ENCODE results near the gene ENHO.
A peak's percentile ranks its signal among the peaks of the same experiment; 100 is the strongest.

The ENHO gene

DNA sequence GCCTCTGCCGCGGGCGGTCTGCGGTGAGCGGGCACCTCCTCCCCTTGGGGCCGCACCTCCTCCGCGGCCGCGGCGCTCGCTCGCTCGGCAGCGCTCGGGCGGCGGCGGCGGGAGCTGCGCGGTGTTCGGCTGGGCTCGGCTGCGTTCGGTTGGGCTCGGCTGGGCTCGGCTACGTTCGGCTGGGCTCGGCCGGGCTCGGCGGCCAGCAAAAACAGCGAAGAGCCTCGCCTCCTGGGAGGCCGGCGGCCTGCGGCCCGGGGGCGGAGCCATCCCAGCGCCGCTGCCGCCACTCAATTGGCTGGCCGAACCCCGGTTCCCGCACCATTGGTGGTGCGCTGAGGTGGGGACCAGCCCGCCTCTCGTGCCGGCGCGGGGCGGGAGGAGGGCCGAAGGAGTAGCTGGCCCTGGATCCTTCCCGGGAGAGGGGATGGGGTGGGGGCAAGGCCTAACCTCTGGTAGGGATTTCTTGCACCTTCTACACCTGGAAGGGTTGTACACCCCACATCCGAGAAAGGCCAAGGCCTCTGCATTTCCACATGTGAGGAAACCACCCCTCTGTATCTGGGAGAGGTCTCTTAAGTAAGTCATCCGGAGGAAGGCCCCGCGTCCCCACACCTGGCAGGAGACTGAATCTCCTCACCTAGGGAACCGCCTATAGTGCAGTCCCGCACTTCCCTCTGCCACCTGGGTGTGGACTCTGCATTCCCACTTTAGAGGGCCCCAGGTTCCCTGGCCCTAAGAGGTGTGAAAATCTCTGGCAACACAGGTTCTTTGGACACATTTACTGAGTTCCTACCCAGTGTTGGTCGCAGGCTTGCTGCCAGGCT is at the start of gene ENHO:
TSS of gene ENHO (minus strand) at position 20 of the 827 bp plus-strand sequence. CDS start 1,295 bp downstream, outside the sequence.
- Histone ChIP-seq H3K27me3 (ENCODE audit: control insufficient read depth in 1 of 2, insufficient read depth in 2 of 2, low read length in 2 of 2) (no peaks in the 10 kb centered on the region), H3K4me3 (ENCODE audit: low read length in 2 of 2) (peak within 1 kb of the TSS; percentile 66 to 67), H3K4me1 (ENCODE audit: control insufficient read depth, insufficient read depth, low read length) (peaks cover 13% of the 10 kb centered on the region), H3K36me3 (ENCODE audit: control insufficient read depth in 2 of 2, insufficient read depth in 2 of 2, low read length in 2 of 2) (no peaks in the 10 kb centered on the region), H3K9ac (ENCODE audit: low read length in 2 of 2) (peak within 1 kb of the TSS; percentile 62 to 76), H3K27ac (ENCODE audit: low read length) (no peak within 1 kb of the TSS), H3K9me3 (ENCODE audit: control insufficient read depth in 2 of 2, low read length in 2 of 2) (no peaks in the 10 kb centered on the region)

DNA sequence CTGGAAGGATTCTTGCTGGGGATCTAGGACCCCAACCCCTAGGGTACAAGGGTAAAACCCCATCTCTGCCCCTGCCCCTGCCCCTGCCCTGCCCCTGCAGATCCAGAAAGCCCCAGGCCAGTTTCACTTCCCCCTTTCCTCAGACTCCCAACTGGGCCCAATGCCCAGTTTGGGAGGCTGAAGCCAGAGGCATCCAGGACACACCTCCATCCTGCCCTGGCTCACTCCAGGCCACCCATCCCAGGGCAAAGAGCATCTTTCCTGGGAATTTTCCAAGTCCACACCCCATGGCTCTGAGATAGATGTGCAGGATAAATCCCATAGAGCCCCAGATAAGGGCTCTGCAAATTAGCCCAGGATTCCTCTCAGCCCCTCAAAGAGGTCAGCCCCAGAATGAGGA is 49.3 kb upstream of the ENHO start:
- H3K27me3 ChIP-seq (ENCODE audit: control insufficient read depth in 1 of 2, insufficient read depth in 2 of 2, low read length in 2 of 2), result peaks cover 14 to 21% of the 10 kb centered on the region in 2 donors
- no peak overlapping the region for H3K4me3 ChIP-seq (ENCODE audit: low read length in 2 of 2)
- no peaks in the 10 kb centered on the region for H3K9me3 ChIP-seq (ENCODE audit: control insufficient read depth in 2 of 2, low read length in 2 of 2)
- no peaks in the 10 kb centered on the region for H3K36me3 ChIP-seq (ENCODE audit: control insufficient read depth in 2 of 2, insufficient read depth in 2 of 2, low read length in 2 of 2)
- H3K9ac ChIP-seq (ENCODE audit: low read length in 2 of 2), result no peak overlapping the region
- no peak overlapping the region for H3K27ac ChIP-seq (ENCODE audit: low read length)
- H3K4me1 ChIP-seq (ENCODE audit: control insufficient read depth, insufficient read depth, low read length), result peaks cover 20% of the 10 kb centered on the region

DNA sequence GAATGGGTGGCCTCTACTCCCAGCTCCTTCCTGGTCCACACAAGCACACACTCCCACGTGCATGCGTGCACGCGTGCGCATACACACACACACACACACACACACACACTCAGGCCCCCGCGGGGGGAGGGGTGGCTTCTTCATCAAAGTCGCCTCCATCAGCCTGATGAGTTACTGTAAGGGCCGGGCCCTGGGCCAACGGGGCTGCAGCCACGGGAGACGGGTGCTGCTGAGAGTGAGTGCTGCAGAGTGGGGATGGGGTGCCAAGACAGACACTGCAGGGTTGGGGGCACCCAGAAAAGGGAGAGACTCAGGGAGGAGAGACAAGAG is 48.7 kb upstream of the ENHO start:
- H3K9me3 ChIP-seq (ENCODE audit: control insufficient read depth in 2 of 2, low read length in 2 of 2), result no peaks in the 10 kb centered on the region
- no peak overlapping the region for H3K27ac ChIP-seq (ENCODE audit: low read length)
- H3K36me3 ChIP-seq (ENCODE audit: control insufficient read depth in 2 of 2, insufficient read depth in 2 of 2, low read length in 2 of 2), result no peaks in the 10 kb centered on the region
- peaks cover 8 to 15% of the 10 kb centered on the region in 2 donors for H3K27me3 ChIP-seq (ENCODE audit: control insufficient read depth in 1 of 2, insufficient read depth in 2 of 2, low read length in 2 of 2)
- H3K4me1 ChIP-seq (ENCODE audit: control insufficient read depth, insufficient read depth, low read length), result peaks cover 20% of the 10 kb centered on the region
- H3K4me3 ChIP-seq (ENCODE audit: low read length in 2 of 2), result no peak overlapping the region
- no peak overlapping the region for H3K9ac ChIP-seq (ENCODE audit: low read length in 2 of 2)

DNA sequence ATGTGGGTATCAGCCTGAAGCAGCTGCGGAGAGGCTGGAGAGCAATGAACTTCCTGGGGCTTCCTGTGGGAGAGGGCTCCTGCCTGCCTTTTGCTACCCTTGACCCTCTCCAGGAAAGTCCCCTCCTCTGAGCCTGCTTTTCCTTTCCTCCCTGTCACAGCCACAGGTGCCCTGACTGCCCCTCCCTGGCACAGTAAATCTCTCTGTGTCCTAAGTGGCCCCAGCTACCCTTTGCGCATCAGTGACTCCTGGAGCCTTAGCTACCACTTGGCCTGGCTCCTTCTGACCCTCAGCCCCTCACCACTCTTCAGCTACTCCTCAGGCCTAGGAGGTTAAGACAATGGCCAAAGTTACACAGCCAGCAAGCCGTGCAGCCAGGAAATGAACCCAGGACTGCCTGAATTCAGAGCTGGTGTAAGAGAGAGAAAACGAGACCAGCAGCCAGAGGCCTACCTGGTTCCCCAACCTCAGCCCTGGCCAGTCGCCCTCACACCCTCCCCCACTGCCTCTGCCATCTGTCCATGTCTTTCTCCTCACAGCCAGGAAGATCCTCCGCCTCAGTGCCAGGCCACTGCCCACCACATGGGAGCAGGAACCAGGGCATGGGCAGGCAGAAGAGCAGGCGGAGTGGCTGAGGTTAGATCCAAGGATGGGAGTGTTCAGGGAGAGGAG is 48.2 kb upstream of the ENHO start:
- Histone ChIP-seq H3K9ac (ENCODE audit: low read length in 2 of 2) (no peak overlapping the region), H3K9me3 (ENCODE audit: control insufficient read depth in 2 of 2, low read length in 2 of 2) (no peaks in the 10 kb centered on the region), H3K36me3 (ENCODE audit: control insufficient read depth in 2 of 2, insufficient read depth in 2 of 2, low read length in 2 of 2) (no peaks in the 10 kb centered on the region), H3K27ac (ENCODE audit: low read length) (no peak overlapping the region), H3K27me3 (ENCODE audit: control insufficient read depth in 1 of 2, insufficient read depth in 2 of 2, low read length in 2 of 2) (peaks cover 3 to 13% of the 10 kb centered on the region in 2 donors), H3K4me3 (ENCODE audit: low read length in 2 of 2) (no peak overlapping the region), H3K4me1 (ENCODE audit: control insufficient read depth, insufficient read depth, low read length) (peaks cover 20% of the 10 kb centered on the region)

DNA sequence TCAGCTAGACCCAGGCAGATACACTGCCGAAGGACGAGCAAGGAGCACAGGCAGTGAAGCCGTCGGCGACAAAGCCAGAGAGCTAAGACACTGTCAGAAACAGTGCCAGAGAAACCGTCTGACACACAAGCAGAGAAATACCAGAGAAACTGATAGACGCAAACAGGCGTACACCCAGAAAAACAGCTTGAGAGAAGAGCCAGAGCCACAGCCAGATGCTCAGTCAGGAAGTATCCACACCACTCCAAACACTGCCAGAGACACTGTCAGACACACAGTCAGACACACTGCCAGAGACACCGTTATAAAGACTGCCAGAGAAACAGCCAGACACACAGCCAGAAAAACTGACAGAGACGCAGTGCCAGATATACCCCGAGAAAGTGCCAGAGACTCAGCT is 47.6 kb upstream of the ENHO start:
- Histone ChIP-seq H3K27me3 (ENCODE audit: control insufficient read depth in 1 of 2, insufficient read depth in 2 of 2, low read length in 2 of 2) (peaks cover 0 to 15% of the 10 kb centered on the region in 2 donors), H3K9me3 (ENCODE audit: control insufficient read depth in 2 of 2, low read length in 2 of 2) (no peaks in the 10 kb centered on the region), H3K9ac (ENCODE audit: low read length in 2 of 2) (peak overlapping the region in 1 of 2 donors; percentile 7), H3K27ac (ENCODE audit: low read length) (no peak overlapping the region), H3K36me3 (ENCODE audit: control insufficient read depth in 2 of 2, insufficient read depth in 2 of 2, low read length in 2 of 2) (no peaks in the 10 kb centered on the region), H3K4me1 (ENCODE audit: control insufficient read depth, insufficient read depth, low read length) (peaks cover 20% of the 10 kb centered on the region), H3K4me3 (ENCODE audit: low read length in 2 of 2) (no peak overlapping the region)

DNA sequence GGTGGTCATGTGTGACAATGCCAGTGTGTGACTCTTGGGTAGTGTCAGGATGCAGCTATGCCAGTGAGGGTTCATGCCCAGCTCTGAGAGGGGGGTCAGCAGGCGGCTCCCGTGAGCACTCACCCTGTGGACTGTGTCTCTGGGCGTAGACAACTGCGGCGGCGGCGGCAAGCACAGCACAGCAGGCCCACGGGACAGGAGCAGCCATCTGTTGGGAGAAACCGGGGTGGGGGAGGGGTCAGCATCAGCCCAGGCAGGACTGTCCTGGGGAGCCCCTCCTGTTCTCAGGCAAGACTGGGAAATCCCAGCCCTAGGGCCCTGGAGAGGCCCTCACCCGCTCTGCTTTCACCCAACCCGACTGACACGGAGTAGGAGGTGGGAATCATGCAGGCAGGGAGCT is 46.0 kb upstream of the ENHO start:
- Histone ChIP-seq H3K36me3 (ENCODE audit: control insufficient read depth in 2 of 2, insufficient read depth in 2 of 2, low read length in 2 of 2) (no peaks in the 10 kb centered on the region), H3K9ac (ENCODE audit: low read length in 2 of 2) (no peak overlapping the region), H3K9me3 (ENCODE audit: control insufficient read depth in 2 of 2, low read length in 2 of 2) (no peaks in the 10 kb centered on the region), H3K4me3 (ENCODE audit: low read length in 2 of 2) (no peak overlapping the region), H3K27me3 (ENCODE audit: control insufficient read depth in 1 of 2, insufficient read depth in 2 of 2, low read length in 2 of 2) (peaks cover 0 to 17% of the 10 kb centered on the region in 2 donors), H3K4me1 (ENCODE audit: control insufficient read depth, insufficient read depth, low read length) (peaks cover 20% of the 10 kb centered on the region), H3K27ac (ENCODE audit: low read length) (no peak overlapping the region)

DNA sequence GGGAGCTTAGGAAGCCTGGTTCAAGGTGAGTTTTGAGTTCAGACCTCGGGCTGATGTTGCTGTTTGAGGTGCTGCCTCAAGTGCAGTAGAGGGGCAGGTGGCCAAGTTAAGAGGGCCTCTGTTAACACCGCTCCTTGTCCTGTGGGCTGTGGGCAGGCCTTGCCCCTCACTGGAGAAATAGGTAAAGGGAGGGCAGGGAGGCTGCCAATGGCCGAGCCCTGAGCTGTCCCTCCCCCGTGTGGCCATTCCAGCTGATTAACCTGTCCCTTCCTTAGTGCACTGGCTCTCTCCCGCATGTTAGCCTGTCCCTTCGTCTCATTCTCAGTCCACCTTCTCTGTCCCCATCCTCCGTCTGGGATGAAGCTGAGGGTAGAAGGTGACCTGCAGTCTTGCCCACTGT is 45.3 kb upstream of the ENHO start:
- H3K9ac ChIP-seq (ENCODE audit: low read length in 2 of 2), result no peak overlapping the region
- no peaks in the 10 kb centered on the region for H3K9me3 ChIP-seq (ENCODE audit: control insufficient read depth in 2 of 2, low read length in 2 of 2)
- H3K36me3 ChIP-seq (ENCODE audit: control insufficient read depth in 2 of 2, insufficient read depth in 2 of 2, low read length in 2 of 2), result no peaks in the 10 kb centered on the region
- no peak overlapping the region for H3K27ac ChIP-seq (ENCODE audit: low read length)
- H3K4me3 ChIP-seq (ENCODE audit: low read length in 2 of 2), result no peak overlapping the region
- peaks cover 0 to 15% of the 10 kb centered on the region in 2 donors for H3K27me3 ChIP-seq (ENCODE audit: control insufficient read depth in 1 of 2, insufficient read depth in 2 of 2, low read length in 2 of 2)
- peaks cover 20% of the 10 kb centered on the region for H3K4me1 ChIP-seq (ENCODE audit: control insufficient read depth, insufficient read depth, low read length)

DNA sequence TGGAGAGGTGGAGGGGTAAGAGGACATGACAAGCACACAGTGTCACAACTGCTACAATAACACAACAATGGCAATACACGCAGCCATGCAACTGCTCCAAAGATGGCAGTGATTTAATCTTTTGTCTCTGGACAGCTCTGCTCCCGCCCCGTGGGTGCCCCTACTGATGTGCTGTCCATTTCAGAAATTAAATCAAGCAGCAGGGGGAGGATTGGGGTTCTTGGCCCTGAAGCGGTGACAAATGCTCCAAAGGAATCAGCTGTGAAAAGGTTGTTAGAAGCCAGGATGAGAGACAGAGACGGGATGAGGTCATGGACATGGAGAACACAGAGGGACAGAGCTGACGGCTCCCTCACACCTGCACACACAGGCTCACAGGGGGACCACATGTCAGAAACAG is 44.2 kb upstream of the ENHO start:
- Histone ChIP-seq H3K27me3 (ENCODE audit: control insufficient read depth in 1 of 2, insufficient read depth in 2 of 2, low read length in 2 of 2) (peaks cover 0 to 16% of the 10 kb centered on the region in 2 donors), H3K27ac (ENCODE audit: low read length) (no peak overlapping the region), H3K9me3 (ENCODE audit: control insufficient read depth in 2 of 2, low read length in 2 of 2) (no peaks in the 10 kb centered on the region), H3K4me3 (ENCODE audit: low read length in 2 of 2) (no peak overlapping the region), H3K36me3 (ENCODE audit: control insufficient read depth in 2 of 2, insufficient read depth in 2 of 2, low read length in 2 of 2) (no peaks in the 10 kb centered on the region), H3K9ac (ENCODE audit: low read length in 2 of 2) (no peak overlapping the region), H3K4me1 (ENCODE audit: control insufficient read depth, insufficient read depth, low read length) (peaks cover 17% of the 10 kb centered on the region)

DNA sequence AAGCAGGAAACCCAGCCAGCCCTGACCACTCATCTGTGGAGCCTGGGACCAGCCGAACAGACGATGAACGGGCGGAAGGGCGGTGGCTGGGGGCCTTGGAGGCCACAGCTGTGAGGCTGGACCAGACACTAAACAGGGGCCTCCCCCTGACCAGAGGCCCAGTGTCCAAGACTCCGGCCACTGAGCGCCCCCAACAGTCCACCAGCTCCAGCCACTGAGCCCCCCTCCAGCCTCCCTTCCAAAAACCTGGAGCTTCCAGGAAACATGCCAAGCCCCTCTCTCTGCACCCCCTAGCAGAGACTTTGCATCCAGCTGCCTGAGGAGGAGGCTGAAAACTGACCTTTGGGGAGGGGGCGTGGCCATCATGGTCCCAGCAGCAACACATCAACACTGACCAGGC is 43.5 kb upstream of the ENHO start:
- no peaks in the 10 kb centered on the region for H3K36me3 ChIP-seq (ENCODE audit: control insufficient read depth in 2 of 2, insufficient read depth in 2 of 2, low read length in 2 of 2)
- H3K27ac ChIP-seq (ENCODE audit: low read length), result no peak overlapping the region
- no peak overlapping the region for H3K9ac ChIP-seq (ENCODE audit: low read length in 2 of 2)
- peaks cover 0 to 17% of the 10 kb centered on the region in 2 donors for H3K27me3 ChIP-seq (ENCODE audit: control insufficient read depth in 1 of 2, insufficient read depth in 2 of 2, low read length in 2 of 2)
- H3K4me3 ChIP-seq (ENCODE audit: low read length in 2 of 2), result no peak overlapping the region
- peaks cover 14% of the 10 kb centered on the region for H3K4me1 ChIP-seq (ENCODE audit: control insufficient read depth, insufficient read depth, low read length)
- no peaks in the 10 kb centered on the region for H3K9me3 ChIP-seq (ENCODE audit: control insufficient read depth in 2 of 2, low read length in 2 of 2)

DNA sequence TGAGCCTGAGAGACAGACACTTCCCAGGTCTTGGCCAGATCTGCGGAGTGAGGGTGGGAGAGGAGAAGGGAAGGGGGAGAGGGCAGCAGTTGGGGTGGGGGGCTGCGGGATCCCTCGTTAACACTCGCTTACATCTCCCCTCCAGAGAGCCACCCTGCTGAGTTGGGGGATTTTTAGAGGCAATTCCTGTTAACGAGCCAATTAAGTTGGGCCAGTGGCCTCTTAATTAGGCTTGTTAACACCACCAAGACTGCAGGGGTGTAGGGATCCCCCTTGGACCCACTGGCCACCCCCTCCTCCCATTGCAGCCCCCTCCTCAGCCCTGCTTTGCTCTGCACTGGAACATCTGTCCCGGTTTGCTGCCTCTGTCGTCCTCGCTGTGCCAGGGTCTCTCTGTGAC is 43.1 kb upstream of the ENHO start:
- H3K4me1 ChIP-seq (ENCODE audit: control insufficient read depth, insufficient read depth, low read length), result peaks cover 9% of the 10 kb centered on the region
- H3K36me3 ChIP-seq (ENCODE audit: control insufficient read depth in 2 of 2, insufficient read depth in 2 of 2, low read length in 2 of 2), result no peaks in the 10 kb centered on the region
- H3K9me3 ChIP-seq (ENCODE audit: control insufficient read depth in 2 of 2, low read length in 2 of 2), result no peaks in the 10 kb centered on the region
- H3K27me3 ChIP-seq (ENCODE audit: control insufficient read depth in 1 of 2, insufficient read depth in 2 of 2, low read length in 2 of 2), result peaks cover 0 to 17% of the 10 kb centered on the region in 2 donors
- H3K27ac ChIP-seq (ENCODE audit: low read length), result no peak overlapping the region
- H3K9ac ChIP-seq (ENCODE audit: low read length in 2 of 2), result no peak overlapping the region
- H3K4me3 ChIP-seq (ENCODE audit: low read length in 2 of 2), result no peak overlapping the region

DNA sequence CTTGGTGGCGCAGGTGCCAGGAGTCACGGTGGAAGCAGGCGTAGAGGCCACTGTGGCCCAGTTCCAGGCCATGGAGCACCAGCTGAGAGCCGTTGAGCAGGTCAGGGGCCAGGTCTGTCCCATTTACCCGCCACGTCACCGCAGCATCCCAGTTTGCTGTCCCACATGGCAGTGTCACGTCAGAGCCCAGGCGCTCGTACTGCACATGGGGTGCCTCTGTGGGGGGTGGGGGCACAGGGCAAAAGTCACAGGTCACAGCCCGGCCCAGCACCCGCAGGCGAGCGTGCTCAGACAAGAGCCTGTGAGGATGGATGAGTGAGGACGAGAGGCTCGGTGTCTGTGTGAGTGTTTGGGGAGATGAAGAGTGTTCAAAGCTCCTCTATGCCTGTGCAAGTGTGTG is 41.8 kb upstream of the ENHO start:
- Histone ChIP-seq H3K4me1 (ENCODE audit: control insufficient read depth, insufficient read depth, low read length) (peaks cover 3% of the 10 kb centered on the region), H3K9ac (ENCODE audit: low read length in 2 of 2) (no peak overlapping the region), H3K27me3 (ENCODE audit: control insufficient read depth in 1 of 2, insufficient read depth in 2 of 2, low read length in 2 of 2) (peaks cover 8 to 21% of the 10 kb centered on the region in 2 donors), H3K4me3 (ENCODE audit: low read length in 2 of 2) (no peak overlapping the region), H3K9me3 (ENCODE audit: control insufficient read depth in 2 of 2, low read length in 2 of 2) (no peaks in the 10 kb centered on the region), H3K27ac (ENCODE audit: low read length) (no peak overlapping the region), H3K36me3 (ENCODE audit: control insufficient read depth in 2 of 2, insufficient read depth in 2 of 2, low read length in 2 of 2) (no peaks in the 10 kb centered on the region)

Measured in stomach smooth muscle (tissue), 2 donors.